Adrenal gland (tissue), 12 donors: ENCODE measurements around the gene VWA8. TPM values are rescaled to one million over a fixed set of nuclear protein-coding genes. Genes with fewer than 3 reads are reported as not detected.

ENCODE experiments used
- DNase-seq, 7 donors: peaks; one replicate each; pipeline ENCODE4 v3.0.0-alpha.2; 2019 to 2020
- H3K27ac ChIP-seq, 5 donors: fragments of 200-600 bp; sonication (generic) in 4 of 5; 1 replicate in 3 of 5; 2 replicates in 2 of 5; pipeline versions ENCODE4 v1.5.1 to v1.8.0; 2016 to 2020; ENCODE audit warnings: mild to moderate bottlenecking in 1 of 5
- H3K27me3 ChIP-seq: fragments of 200-600 bp; 2 replicates; pipeline ENCODE4 v1.8.0; 2021
- H3K36me3 ChIP-seq, 2 donors: fragments of 200-600 bp; replicated peaks in 1 of 2; 1 replicate in 1 of 2; 2 replicates in 1 of 2; pipeline versions ENCODE4 v1.5.1 to v1.8.0; 2018 to 2022
- H3K4me1 ChIP-seq, 2 donors: fragments of 200-600 bp; replicated peaks in 1 of 2; 1 replicate in 1 of 2; 2 replicates in 1 of 2; pipeline versions ENCODE4 v1.5.1 to v1.8.0; 2018 to 2021
- H3K4me3 ChIP-seq, 4 donors: fragments of 200-600 bp; sonication (generic) in 3 of 4; one replicate each; pipeline ENCODE4 v1.5.1; 2016 to 2018
- H3K9me3 ChIP-seq, 3 donors: fragments of 200-600 bp; sonication (generic) in 1 of 3; replicated peaks in 1 of 3; 1 replicate in 2 of 3; 2 replicates in 1 of 3; pipeline versions ENCODE4 v1.5.1 to v1.8.0; 2016 to 2021
- CTCF ChIP-seq, 6 experiments: fragments of 450-650 bp in 4 of 6; fragments of 200-600 bp in 2 of 6; sonication (generic) in 1 of 6; IDR thresholded peaks; 1 replicate in 5 of 6; 2 replicates in 1 of 6; pipeline versions ENCODE4 v1.5.1 to v1.8.0; 2016 to 2021; ENCODE audit warnings: antibody characterized with exemption in 6 of 6, mild to moderate bottlenecking in 2 of 6, moderate library complexity in 1 of 6
- POLR2A ChIP-seq, 2 donors: fragments of 450-650 bp; IDR thresholded peaks; one replicate each; pipeline ENCODE4 v1.6.1; 2017; ENCODE audit warnings: antibody characterized with exemption in 2 of 2, mild to moderate bottlenecking in 2 of 2, moderate library complexity in 1 of 2
- WGBS, 4 donors: extraction: QIAGEN DNeasy Blood & Tissue Kit in 2 of 4; methylation state at CpG; one replicate each; pipeline versions ENCODE4 v1.1.5 to v1.1.7; 2013 to 2017; 5-methylcytosine and 5-hydroxymethylcytosine counted together
- intact Hi-C, 2 donors: fragments of 100-400 bp; cut with DNase I; formaldehyde crosslinking; loops; one replicate each; pipeline versions ENCODE4 v1.14.1 to v1.15.0; 2022 to 2023
- polyA plus RNA-seq, 3 donors: library from polyadenylated mRNA; stranded (reverse); fragments of 200-250 nt in 2 of 3; fragments of 350-450 nt in 1 of 3; fragmentation: Illumina TruSeq in 1 of 3; extraction: RNeasy Lipid Tissue Mini Kit (QIAGEN cat#74804) in 1 of 3; gene quantifications; one replicate each; pipeline ENCODE4 v1.2.3, GENCODE V29; 2013 to 2014
- total RNA-seq, 9 donors: library from RNA; depleted of rRNA in 4 of 9; stranded (reverse); fragments of >200 nt in 4 of 9; fragments of 120-200 nt in 1 of 9; fragmentation: NEBNext Ultra II Directional in 1 of 9; extraction: Animal tissue kit (Norgen Biotek cat#: 25700) in 1 of 9; gene quantifications; one replicate each; pipeline versions ENCODE4 v1.1.0 to v1.2.4, GENCODE V29; 2013 to 2023
- donor health status: healthy with polysubstance abuse.
- donor health status: Bipolar disorder and iron deficiency.
- donor health status: DM: yes; HTN: yes; CAD: no.
- donor health status: DM: no; HTN: no; CAD: no.
- donor health status: DM: no; HTN: no; CAD: no.
- donor health status: DM: yes; HTN: yes; CAD: no.

The VWA8 gene
- total and polyA plus RNA-seq, 12 donors, result 8.1 to 45.4 (median 31.4) TPM

DNA sequence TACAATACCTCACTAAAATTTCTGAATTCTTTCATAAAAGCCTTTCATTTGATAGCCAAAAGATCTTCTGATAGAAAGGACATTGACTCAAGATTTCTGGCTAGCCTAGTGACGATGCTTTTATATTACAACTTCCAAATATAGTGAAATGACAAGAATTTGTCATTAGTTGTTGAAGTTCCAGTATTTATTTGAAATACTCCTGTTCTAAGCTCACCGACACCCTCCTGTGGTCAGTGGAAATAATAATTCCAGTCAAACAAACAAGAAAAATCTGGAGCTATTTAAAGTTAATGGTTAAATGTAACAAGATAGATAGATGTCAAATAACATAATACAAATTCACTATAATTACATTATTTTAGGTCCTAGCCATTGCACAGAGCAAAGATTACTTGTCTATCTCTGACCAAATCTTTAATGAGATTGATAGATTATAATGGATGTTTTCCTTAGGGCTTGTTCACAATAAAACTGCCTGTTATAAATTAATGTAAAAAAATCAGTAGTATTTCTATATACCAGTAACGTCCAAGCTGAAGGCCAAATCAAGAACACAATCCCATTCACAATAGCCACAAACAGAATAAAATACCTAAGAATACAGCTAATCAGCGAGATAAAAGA lies 308.1 kb downstream of the VWA8 start:
- Histone ChIP-seq H3K27ac (no peak overlapping the region), H3K27me3 (no peaks in the 10 kb centered on the region), H3K36me3 (no peaks in the 10 kb centered on the region), H3K4me1 (peaks cover 0 to 8% of the 10 kb centered on the region in 2 donors), H3K9me3 (no peaks in the 10 kb centered on the region), H3K4me3 (no peak overlapping the region)
- TF ChIP-seq CTCF (IDR thresholded peaks at IDR 0.05), result peak; percentile 38 to 81 (median 73)
- TF ChIP-seq POLR2A (IDR thresholded peaks at IDR 0.05), result no peak
- DNase-seq, result peak in 5 of 7 donors; percentile 30 to 57 (median 39)
- intact Hi-C loops, result loop anchor here (5.0 to 10.0 kb wide), 2 partner anchors 196 to 268 kb away; partner anchors contain the start of gene RGCC (in 1 of the 2)
- 37 to 41% (median 38%) methylated on average over 4 of the region's 4 CpGs for WGBS, 4 donors

DNA sequence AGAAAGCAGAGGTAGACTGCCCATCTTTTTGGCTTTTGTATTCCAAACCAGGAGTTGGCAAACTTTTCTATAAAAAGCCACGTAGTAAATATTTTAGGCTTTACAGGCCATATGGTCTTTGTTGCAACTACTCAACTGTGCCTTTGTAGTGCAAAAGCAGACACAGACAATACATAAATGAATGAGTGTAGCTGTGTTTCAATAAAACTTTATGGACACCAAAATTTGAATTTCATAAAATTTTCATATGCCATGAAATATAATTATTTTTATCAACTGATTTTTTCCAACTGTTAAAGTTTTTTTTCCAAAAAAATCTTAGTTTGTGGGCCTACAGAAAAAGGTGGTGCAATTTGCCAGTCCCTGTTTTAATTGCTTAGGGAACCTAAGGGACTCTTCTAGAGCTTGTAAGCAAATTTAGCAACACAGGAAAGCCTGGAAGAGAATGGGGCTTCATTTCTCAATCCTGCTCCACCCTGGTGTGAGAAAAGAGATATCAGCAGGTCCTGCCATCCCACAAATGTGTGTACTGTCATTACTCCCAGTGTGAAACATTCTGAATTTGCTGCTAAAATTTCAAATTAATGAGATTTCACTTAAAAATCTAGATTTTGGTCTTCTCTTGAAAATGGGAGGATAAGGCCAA lies 309.4 kb downstream of the VWA8 start:
- Histone ChIP-seq H3K36me3 (no peaks in the 10 kb centered on the region), H3K27ac (no peak overlapping the region), H3K27me3 (no peaks in the 10 kb centered on the region), H3K4me1 (peaks cover 0 to 8% of the 10 kb centered on the region in 2 donors), H3K4me3 (no peak overlapping the region), H3K9me3 (no peaks in the 10 kb centered on the region)
- no peak for DNase-seq
- intact Hi-C loops, result loop anchor here (5.0 to 10.0 kb wide), 2 partner anchors 194 to 267 kb away; partner anchors contain the start of gene RGCC (in 1 of the 2)
- WGBS, 4 donors, result 92 to 100% (median 96%) methylated on average over 1 of the region's 1 CpG
- TF ChIP-seq POLR2A (IDR thresholded peaks at IDR 0.05) (no peak), CTCF (IDR thresholded peaks at IDR 0.05) (no peak)

GRCh38 chr13:41650706-41651105 lies 310.2 kb downstream of the VWA8 start:
- Histone ChIP-seq H3K36me3 (no peaks in the 10 kb centered on the region), H3K4me1 (peaks cover 0 to 11% of the 10 kb centered on the region in 2 donors), H3K27me3 (no peaks in the 10 kb centered on the region), H3K9me3 (no peaks in the 10 kb centered on the region), H3K4me3 (no peak overlapping the region), H3K27ac (no peak overlapping the region)
- TF ChIP-seq CTCF (IDR thresholded peaks at IDR 0.05), result no peak
- TF ChIP-seq POLR2A (IDR thresholded peaks at IDR 0.05), result no peak
- intact Hi-C loops, result loop anchor here (5.0 to 10.0 kb wide), 2 partner anchors 193 to 266 kb away; partner anchors contain the start of gene RGCC (in 1 of the 2)
- DNase-seq, result no peak
- WGBS, 4 donors, result 90 to 100% (median 97%) methylated on average over 2 of the region's 2 CpGs

DNA sequence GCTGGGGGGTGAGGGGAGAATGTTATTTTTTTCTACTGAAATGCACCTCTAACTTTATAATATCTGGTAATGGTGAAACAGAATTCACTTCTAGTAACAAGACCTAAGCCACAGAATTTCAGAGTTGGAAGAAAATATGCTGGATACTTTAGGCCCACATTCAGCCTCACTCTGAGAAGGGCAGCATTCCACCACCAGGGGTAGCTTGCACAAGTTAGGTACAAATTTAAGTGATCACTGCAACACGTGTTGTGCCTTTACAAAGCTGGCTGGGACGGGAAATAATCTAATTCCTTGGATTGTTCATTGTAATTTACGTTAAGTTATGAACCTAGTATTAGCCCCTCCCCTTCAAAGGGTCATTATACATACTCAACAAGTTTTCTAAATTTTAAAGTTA lies 311.2 kb downstream of the VWA8 start:
- Histone ChIP-seq H3K27me3 (no peaks in the 10 kb centered on the region), H3K36me3 (no peaks in the 10 kb centered on the region), H3K27ac (no peak overlapping the region), H3K9me3 (no peaks in the 10 kb centered on the region), H3K4me1 (peaks cover 0 to 22% of the 10 kb centered on the region in 2 donors), H3K4me3 (no peak overlapping the region)
- WGBS, 4 donors, result 81 to 95% (median 89%) methylated on average over 3 of the region's 3 CpGs
- DNase-seq, result no peak
- TF ChIP-seq CTCF (IDR thresholded peaks at IDR 0.05) (peak in 1 of 6 experiments; percentile 10), POLR2A (IDR thresholded peaks at IDR 0.05) (no peak)
- intact Hi-C loops, result loop anchor here (5.0 to 10.0 kb wide), 2 partner anchors 192 to 265 kb away; partner anchors contain the start of gene RGCC (in 1 of the 2)
